Activated naive CD4-positive, alpha-beta T cell (primary cell): Measurements from ENCODE around the gene TSPAN16.
"Not testable (repeated sequence)": the region's sequence is repeated elsewhere in the genome, so short reads cannot be mapped to it uniquely, and the experiment has no call there.

Experiments
- DNase-seq, 4 experiments: peaks; one replicate each; lab custom pipeline; 2025; lab: John Stamatoyannopoulos, UW

TSPAN16 gene

DNA sequence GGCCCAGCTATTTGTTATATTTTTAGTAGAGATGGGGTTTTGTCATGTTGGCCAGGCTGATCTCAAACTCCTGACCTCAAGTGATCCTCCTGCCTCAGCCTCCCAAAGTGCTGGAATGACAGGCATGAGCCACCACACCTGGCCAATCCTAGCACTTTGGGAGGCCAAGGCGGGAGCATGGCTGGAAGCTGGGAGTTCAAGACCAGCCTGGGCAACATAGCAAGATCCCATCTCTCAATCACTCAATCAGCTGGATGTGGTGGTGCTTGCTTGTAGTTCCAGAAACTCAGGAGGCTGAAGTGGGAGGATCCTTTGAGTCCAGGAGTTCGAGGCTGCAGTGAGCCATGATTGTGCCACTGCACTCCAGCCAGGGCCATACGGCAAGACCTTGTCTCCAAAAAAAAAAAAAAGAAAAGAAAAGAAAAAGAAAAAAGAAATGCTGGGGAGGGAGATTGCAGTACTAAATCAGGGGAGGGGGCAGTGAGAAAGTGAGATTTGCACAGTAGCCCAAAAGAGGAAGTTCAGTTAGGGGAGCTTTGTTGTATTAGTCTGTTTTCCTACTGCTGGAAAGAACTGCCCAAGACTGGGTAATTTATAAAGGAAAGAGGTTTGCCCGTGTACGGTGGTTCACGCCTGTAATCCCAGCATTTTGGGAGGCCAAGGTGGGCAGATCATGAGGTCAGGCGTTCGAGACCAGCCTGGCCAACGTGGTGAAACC is 24.5 kb downstream of the TSPAN16 start:
- DNase-seq = not testable (repeated sequence)

DNA sequence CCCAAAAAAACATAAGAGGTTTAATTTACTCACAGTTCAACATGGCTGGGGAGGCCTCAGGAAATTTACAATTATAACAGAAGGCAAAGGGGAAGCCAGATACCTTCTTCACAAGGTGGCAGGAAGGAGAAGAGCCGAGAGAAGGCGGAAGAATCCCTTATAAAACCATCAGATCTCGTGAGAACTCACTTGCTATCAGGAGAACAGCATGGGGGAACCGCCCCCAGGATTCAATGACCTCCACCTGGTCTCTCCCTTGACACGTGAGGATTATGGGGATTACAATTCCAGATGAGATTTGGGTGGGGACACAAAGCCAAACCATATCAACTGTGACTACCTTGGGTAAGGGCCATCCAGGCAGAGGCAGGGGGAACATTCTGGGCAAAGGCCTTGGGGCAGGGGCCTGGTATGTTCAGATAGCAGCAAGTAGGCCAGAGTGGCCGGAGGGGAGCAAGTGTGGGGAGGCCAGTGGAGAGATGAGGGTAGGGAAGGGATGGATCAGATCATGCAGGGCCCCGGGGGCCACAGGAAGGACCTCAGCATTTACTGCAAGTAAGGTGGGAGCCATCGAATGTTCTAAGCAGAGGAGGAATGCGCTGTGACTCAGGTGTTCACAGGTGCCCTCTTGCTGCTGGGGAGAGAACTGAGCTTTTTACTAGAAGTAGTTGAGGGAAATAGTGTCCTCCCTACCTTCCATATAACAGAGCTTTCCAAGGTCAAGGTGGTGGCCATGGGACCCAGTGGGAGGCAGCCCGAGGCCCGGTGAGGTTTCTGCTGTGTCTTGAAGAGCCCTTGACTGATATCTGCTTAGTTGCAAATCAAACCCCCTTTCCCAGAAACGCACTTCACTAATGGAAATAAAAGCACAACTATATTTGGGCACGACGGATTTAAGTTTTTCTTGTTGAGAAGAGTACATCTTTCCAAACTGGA is 25.5 kb downstream of the TSPAN16 start:
- no peak for DNase-seq

DNA sequence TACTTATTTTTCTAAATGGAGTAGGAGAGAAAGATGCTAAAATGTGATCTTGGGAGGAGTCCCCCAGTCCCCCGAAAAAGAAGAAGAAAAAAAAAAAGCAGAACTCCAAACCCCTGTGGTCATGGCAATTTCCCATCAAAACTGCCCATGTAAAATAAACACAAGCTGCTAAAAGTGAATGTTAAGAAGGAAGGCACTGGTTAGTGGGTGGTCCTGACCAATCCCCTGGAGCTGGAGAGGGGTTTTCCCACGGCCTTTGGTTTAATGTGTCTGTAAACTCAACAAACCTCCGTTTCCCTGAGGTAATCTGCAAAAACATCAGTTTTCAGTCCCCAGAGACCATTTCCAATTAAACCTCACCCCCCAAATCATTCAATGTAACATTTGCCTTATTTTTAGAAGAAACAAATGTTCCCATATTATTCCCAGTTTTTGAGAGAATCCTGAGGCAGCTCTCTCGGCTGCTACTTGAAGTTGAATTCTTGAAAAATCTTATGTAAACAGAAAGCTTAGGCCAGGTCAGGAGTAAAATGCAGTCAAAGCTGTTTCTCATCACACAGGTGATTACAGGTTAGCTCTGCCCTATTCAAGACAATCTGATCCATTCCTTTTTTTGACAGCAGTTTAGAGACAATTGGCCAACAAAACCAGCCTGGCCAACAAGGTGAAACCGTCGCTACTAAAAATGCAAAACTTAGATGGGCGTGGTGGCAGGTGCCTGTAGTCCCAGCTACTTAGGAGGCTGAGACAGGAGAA is 26.5 kb downstream of the TSPAN16 start:
- DNase-seq = no peak

DNA sequence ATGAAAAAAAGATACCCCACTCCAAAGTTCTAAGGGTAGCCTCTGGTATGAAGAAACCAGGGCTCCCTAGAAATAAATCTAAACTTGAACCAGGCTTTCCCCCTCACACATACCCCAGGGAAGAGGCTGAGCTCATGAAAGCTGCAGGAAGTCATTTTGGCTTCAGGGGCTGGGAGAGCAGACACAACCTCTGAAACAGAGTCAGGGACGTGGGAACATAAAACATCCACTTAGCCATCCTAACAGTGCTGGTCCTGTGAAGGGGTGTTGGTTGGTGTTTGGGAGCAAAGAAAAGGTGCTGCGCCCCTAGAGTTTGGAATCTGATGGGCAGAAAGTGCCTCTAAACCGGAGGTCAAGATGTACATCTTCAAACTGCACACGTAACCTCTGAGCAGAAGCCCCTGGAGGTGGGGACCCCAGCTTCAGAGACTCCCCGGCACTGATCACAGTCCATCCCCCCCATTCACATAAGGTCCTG is 27.7 kb downstream of the TSPAN16 start:
- no peak for DNase-seq

DNA sequence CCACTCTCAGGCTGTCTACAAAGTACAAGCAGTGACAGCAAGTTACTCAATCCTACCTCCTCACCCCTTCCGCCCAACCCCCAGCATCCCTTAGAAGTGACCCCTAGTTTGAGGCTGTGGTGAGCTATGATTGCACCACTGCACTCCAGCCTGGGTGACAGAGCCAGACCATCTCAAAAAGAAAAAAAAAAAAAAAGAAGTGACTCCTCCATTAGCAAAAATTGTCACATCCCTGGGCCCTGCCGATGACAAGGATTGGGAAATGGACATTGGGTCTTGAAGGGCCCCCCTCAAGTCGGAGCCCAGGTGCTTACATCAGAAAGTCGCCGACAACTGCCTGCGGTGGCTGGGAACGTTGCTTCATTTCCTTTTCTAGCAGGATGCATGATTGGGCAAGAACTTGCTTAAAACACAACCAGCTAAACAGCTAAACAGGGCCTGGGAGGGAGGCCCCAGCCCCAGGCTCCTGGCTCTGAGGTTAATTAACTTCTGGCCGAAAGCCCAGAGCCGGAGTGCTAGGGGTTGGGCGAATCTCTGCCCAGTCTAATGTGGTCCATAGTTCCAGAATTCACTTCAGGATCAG is 28.2 kb downstream of the TSPAN16 start:
- DNase-seq = peak in 1 of 4 experiments; percentile 18

DNA sequence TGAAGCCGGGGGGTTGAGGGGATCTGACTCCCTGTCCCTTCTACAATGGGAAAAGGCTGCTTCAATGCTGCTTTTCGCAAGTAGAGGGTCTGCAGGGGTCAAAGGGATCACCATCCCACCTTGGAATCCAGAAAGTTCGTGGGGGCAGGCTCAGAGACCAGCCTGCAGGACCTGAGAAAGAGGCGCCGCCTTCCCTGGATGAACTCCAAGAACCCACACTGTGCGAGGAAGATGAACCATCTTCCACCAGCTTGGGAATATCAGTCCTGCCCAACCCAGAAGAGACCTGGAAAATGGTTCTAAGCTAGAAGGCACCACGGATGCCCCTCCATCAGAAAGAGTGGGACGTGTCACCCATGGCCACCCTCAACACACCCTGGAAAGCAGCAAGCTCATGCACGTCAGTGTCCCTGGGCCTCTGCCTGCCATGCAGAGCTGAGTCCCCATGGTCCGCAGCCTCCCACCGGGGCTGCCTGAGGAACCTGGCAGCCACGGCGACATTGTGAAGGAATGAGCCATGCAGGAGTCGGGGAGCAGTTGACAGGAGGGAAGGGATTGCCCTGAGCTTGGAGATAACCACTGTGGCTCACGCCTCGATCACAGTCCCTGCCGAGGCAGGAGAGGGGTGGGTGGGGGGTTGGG is 28.9 kb downstream of the TSPAN16 start:
- DNase-seq = no peak

DNA sequence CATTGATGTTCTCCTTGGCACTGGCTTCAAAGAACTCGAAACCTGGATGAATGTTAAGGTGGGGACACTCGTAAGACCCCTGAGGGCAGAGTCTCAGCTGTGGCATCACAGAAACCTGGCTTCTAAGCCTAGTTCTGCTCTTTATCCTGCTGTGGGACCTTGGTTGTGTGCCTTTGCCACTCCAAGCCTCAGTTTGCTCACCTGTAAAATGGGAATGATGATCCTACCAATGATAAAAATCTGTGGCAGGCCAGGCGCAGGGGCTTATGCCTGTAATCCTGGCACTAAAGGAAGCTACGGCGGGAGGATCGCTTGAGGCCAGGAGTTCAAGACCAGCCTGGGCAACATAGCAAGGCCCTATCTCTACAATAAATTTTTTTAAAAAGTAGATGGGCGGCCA is 29.6 kb downstream of the TSPAN16 start:
- DNase-seq = no peak

DNA sequence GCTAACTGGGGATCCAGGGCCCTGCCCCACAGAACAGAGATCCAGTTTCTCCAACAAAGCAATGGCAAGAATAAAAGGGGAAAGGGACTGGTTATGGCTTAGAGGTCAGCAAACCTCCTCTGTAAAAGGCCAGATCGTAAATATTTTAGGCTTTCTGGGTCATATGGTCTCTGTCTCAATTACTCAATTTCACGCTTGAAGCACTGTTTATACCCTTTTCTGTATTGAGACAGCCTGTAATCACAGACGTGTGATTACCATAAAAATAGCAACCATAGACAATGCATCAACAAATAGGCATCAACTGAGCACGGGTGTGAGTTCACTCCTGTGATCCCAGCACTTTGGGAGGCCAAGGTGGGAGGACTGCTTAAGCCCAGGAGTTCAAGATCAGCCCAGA is 34.2 kb downstream of the TSPAN16 start:
- no peak for DNase-seq

DNA sequence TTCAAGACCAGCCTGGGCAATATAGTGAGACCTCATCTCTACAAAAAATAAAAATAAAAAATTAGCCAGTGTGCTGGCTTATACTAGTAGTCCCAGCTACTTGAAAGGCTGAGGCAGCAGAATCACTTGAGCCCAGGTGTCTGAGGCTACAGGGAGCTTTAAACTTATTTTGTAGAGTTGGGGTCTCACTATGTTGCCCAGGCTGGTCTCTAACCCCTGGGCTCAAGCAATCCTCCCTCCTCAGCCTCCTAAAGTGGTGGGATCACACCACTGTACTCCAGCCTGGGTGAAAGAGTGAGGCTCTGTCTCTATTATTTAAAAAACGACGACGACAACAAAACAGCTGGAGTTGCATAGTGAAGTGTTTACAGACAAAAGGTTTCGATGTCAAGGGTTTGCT is 35.5 kb downstream of the TSPAN16 start:
- DNase-seq = no peak

DNA sequence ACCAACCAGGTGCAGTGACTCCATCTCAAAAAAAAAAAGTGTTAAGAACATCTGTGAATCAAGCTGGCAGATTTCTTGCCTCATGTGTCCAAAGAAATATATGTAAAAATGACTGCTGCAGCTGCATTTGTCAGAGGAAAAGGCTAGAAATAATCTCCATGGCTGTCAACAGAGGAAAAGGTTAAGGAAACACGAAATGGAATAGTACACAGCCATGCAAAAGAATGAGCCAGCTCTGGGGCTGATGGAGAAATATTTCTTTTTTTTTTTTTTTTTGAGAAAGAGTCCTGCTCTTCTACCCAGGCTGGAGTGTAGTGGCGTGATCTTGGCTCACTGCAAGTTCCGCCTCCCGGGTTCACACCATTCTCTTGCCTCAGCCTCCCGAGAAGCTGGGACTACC is 36.9 kb downstream of the TSPAN16 start:
- DNase-seq = no peak

DNA sequence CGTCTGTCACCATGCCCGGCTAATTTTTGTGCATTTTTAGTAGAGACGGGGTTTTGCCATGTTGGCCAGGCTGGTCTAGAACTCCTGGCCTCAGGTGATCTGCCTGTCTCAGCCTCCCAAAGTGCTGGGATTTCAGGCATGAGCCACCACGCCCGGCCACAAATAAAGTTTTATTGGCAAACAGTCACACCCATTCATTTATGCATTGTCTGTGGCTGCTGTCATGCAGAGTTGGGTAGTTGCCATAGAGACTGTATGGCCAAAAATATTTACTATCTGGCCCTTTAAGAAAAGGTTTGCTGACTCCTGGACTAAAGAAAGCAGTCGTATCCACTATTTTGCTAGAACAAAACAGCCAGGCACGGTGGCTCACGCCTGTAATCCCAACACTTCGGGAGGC is 37.9 kb downstream of the TSPAN16 start:
- not testable (repeated sequence) for DNase-seq

DNA sequence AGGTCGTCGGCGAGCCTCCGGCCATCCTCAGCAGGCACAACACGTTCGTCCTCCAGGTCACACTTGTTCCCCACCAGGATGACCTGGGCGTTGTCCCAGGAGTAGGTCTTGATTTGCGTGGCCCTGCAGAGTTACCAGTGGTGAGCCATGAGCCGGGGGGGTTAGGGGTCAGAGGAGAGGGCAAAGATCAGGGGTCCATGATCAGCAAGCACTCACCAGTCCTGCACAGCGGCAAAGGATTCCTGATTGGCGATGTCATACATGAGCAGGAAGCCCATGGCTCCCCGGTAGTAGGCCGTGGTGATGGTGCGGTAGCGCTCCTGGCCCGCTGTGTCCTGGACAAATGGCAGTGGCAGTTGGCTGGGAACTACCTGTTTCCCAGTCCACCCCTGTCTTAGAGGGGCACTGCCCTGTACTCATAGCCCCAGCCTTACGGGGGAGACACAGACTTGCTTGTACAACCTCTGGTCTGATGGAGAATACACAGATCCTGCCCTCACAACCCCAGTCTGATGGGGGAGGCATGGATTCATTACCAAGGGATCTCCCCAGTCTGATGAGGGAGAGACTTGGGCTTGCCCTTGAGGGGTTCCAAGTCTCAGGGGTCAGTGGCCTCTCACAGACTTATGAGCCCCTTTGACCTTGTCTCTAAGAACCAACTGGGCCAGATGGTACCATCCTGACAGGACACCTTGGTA is 39.6 kb downstream of the TSPAN16 start:
- no peak for DNase-seq

DNA sequence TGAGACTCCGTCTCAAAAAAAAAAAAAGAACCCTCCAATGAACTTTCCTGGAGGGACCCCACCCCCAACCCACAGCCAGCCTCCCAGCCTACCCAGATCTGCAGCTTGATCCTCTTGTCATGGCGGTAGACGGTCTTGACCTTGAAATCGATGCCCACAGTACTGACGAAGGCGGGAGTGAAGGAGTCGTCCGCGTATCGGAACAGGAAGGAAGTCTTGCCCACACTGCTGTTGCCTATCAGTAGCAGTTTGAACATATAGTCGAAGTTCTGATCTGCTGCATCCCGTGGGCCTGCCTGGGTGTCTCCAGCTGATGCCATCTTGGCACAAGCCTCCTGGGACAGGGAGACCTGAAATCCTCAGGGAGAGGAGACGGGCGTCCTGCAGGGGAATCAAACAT is 41.1 kb downstream of the TSPAN16 start:
- DNase-seq = no peak

DNA sequence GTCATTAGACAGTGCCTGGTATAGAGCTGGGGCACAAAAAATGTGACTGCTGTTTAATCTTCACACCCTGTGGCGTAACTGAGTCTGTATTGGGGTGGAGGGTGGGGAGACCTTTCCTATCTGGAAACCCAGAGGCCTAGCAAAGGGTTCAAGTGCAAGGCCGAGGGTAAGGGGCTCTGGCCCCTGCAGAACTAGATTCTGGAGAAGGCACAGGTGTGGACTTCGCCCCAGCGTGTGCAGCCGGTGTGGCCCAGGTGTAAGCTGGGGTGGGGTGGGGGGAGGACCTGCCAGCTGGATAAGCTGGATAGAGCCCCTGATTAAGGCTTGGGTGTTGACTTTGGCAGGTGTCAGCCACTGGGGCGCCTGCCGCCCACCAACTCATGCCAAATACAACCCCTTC is 42.2 kb downstream of the TSPAN16 start:
- DNase-seq = no peak

DNA sequence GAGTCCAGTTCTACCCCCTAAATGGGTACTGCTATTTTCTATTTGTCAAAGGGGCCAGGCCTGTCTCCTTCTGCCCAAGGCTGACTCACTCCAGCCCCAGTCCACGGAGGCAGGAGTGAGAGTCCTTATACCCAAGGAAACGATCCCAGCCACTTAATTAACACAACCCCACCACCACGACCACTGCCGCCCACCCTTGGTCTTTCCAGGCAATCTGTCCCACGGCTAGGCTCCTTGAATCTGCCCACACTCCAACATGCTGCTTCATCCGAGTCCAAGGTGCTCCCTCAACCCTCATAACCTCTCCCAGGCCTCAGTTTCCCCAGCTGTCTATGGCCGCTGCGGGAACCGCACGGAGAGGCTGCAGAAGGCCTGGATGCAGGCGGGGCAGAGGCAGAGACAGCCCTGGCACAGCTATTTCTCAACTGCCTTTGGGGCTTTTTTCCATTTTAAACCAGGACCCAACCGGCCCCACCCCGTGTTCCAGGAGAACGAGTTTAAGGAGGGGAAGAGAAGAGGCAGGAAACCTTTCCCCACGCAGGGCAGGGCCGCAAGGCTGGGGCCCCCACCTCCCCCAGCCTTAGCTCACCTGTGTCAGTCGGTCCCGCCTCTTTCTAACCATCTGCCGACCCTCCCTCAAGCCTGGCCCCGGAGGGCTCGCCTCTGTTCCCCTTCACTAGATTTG is 42.8 kb downstream of the TSPAN16 start:
- no peak for DNase-seq

DNA sequence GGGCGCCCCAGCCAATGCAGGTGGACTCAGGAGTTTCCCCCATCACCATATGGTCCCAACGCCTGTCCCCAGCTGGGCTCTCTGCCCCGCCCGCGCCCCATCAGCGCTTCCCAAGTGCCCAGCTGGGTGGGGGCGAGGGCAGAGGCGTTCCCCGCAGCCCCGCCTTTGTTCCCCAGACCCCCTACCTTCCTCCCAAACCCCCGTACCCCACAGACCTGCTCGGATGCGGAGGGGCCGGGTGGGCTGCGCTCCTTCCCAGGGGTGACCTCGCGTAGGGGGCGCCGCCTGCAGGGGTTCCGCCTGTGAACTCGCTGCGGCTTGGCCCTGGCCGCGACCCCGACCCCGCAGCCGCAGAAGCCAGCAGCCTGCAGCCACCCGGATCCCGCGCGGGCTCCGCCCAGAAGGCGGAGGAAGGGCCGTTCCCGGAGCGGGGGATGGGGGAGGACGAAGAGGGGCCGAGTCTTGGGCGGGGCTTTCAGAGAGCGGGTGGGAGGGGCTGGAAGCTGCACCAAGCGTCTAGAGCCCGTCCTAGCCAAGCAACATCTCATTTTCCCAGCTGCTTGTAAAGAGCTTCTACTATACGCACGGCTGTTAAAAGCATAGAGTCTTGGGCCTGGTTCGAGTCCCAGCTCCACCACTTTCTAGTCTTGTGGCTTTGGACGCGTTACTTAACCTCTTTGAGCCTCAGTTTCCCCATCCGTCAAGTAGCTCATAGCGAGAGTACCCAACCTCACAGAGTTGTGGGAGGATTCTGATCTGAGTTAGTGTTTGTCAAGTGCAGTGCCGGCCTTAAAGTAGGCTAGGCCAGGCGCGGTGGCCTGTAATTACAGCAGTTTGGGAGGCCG is 43.5 kb downstream of the TSPAN16 start, which contains the start of gene RAB3D:
TSS of gene RAB3D (minus strand) at position 404 of the 845 bp plus-strand sequence. CDS start 2,258 bp downstream, outside the sequence.
- DNase-seq = peak; percentile 22 to 64 (median 38)

DNA sequence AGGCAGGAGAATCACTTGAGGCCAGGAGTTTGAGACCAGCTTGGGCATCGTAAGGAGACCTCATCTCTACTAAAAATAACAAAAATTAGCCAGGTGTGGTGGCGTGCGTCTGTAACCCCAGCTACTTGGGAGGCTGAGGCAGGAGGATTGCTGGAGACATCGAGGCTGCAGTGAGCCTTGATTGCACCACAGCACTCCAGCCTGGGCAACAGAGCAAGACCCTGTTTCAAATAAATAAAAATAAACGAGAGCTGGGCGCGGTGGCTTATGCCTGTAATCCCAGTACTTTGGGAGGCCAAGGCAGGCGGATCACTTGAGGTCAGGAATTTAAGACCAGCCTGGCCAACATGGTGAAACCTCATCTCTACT is 44.1 kb downstream of the TSPAN16 start:
- not testable (repeated sequence) for DNase-seq

DNA sequence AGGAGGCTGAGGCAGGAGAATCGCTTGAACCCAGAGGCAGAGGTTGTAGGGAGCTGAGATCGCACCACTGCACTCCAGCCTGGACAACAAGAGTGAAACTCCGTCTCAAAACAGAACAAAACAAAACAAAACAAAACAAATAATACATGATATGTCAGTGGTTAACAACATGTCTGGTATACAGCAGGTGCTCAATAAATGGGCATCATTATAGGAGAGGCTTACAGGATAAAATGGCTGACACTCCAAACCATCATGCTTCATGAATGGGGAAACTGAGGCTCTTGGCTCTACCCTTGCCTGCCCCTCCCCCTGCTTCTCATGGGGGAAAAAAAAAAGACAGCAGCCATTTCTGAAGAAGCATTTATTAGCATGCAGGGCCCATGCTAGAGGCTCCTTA is 46.5 kb downstream of the TSPAN16 start:
- no peak for DNase-seq

DNA sequence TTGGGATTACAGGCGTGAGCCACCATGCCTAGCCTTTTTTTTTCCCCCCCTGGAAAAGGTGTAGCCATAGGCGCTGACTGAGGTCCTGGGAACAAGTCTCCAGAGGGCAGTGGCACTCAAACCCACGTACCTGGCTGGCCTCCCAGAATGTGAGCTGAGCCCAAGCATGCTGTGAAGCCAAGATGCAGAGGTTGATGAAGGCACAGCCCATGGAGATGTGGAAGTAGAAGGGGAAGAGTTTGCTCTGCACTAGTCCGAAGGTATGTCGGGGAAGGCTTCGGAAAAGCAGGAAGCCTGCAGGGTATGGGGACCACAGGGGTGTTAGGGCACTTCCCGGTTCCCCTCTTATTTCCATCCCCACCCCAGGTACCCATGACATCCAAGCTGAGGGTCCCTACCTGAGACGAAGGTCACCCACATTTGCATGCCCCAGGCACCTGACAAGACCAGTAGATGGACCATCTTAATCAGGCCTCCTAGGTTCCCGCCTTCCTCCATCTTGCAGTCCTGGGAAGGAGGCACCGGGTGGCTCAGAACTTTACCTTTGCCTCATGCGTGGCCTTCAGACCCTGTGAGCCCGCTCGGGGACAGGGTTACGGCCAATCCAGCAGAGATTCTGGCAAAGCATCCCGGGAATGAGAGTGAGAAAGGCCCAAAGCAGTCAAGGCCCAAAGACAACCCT is 49.3 kb downstream of the TSPAN16 start:
- DNase-seq = no peak
